Neural progenitor cell (in vitro differentiated cells): ENCODE data around the gene CDK1.

Source experiments
- EZH2 ChIP-seq: fragments of 200-600 bp; sonication (generic); IDR thresholded peaks from 2 replicates; pipeline ENCODE4 v1.6.1; 2017; ENCODE audit warnings: antibody characterized with exemption, mild to moderate bottlenecking, moderate library complexity
- EZH2phosphoT487 ChIP-seq: fragments of 200-600 bp; sonication (generic); IDR thresholded peaks from 2 replicates; pipeline ENCODE4 v1.6.1; 2017; ENCODE audit warnings: antibody characterized with exemption
- TF ChIP-seq, protein P1 (sequence below): fragments of 200-600 bp; sonication (generic); IDR thresholded peaks from 2 replicates; pipeline ENCODE4 v1.5.1; 2017; ENCODE audit warnings: antibody characterized with exemption, mild to moderate bottlenecking

DNA sequence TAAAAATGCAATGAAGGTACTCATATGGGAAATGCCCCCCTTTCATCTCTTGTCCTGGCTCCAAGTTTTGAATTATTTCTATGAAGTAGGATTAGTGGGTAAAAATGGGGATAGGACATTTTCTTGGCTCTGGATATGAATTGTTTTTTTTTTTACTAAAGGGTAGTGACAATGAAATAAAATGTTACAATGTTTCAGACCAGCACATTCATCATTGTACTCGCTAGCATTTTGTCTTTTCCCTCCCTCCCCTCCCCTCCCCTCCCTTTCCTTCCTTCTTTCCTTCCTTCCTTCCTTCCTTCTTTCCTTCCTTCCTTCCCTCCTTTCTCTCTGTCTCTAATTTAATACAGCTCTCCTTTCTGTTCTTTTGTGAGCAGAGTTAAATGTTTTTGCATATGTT is 64.4 kb downstream of the CDK1 start:
- TF ChIP-seq, protein P1, sequence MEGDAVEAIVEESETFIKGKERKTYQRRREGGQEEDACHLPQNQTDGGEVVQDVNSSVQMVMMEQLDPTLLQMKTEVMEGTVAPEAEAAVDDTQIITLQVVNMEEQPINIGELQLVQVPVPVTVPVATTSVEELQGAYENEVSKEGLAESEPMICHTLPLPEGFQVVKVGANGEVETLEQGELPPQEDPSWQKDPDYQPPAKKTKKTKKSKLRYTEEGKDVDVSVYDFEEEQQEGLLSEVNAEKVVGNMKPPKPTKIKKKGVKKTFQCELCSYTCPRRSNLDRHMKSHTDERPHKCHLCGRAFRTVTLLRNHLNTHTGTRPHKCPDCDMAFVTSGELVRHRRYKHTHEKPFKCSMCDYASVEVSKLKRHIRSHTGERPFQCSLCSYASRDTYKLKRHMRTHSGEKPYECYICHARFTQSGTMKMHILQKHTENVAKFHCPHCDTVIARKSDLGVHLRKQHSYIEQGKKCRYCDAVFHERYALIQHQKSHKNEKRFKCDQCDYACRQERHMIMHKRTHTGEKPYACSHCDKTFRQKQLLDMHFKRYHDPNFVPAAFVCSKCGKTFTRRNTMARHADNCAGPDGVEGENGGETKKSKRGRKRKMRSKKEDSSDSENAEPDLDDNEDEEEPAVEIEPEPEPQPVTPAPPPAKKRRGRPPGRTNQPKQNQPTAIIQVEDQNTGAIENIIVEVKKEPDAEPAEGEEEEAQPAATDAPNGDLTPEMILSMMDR = no peak
- TF ChIP-seq EZH2phosphoT487 (no peak), EZH2 (no peak)
